ENCODE results near the gene WARS2. TPM values are rescaled to one million over a fixed set of nuclear protein-coding genes. Genes with fewer than 3 reads are reported as not detected.
A peak's percentile ranks its signal among the peaks of the same experiment; 100 is the strongest.
"Not testable (repeated sequence)": the region's sequence is repeated elsewhere in the genome, so short reads cannot be mapped to it uniquely, and the experiment has no call there.

WARS2 gene
- total RNA-seq, 4 donors from 2014 or later = 13.3 to 28.1 (median 16.2) TPM

DNA sequence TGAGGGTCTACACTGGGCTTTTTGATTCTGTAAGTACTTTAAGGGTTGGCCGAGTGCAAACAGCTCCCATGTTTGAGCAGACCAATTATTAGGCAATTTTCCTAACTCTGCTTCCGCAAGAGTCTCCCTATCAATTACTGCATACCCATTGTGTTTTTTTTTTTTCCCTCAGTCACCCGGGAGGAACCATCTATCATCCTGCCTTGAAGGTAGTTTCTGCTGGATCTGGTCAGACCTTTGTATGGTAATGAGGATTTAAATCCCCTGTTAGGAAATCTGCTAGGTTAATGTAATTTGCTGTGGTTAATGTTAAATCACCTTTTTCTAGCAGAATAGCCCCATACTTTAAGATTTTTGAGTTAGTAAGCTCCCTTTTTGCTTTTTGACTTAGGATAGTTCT, 40.8 kb upstream of the WARS2 start:
- Histone ChIP-seq H3K4me3 (no peak overlapping the region), H3K27ac (no peak overlapping the region), H3K9me3 (no peaks in the 10 kb centered on the region), H3K27me3 (no peaks in the 10 kb centered on the region), H3K36me3 (peaks cover 15% of the 10 kb centered on the region), H3K4me1 (no peaks in the 10 kb centered on the region)
- no peak for TF ChIP-seq POLR2AphosphoS5 (IDR thresholded peaks at IDR 0.05)
- no peak for TF ChIP-seq POLR2A (IDR thresholded peaks at IDR 0.05)
- TF ChIP-seq, protein P1, sequence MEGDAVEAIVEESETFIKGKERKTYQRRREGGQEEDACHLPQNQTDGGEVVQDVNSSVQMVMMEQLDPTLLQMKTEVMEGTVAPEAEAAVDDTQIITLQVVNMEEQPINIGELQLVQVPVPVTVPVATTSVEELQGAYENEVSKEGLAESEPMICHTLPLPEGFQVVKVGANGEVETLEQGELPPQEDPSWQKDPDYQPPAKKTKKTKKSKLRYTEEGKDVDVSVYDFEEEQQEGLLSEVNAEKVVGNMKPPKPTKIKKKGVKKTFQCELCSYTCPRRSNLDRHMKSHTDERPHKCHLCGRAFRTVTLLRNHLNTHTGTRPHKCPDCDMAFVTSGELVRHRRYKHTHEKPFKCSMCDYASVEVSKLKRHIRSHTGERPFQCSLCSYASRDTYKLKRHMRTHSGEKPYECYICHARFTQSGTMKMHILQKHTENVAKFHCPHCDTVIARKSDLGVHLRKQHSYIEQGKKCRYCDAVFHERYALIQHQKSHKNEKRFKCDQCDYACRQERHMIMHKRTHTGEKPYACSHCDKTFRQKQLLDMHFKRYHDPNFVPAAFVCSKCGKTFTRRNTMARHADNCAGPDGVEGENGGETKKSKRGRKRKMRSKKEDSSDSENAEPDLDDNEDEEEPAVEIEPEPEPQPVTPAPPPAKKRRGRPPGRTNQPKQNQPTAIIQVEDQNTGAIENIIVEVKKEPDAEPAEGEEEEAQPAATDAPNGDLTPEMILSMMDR (IDR thresholded peaks at IDR 0.05) = no peak
- TF ChIP-seq EP300 (IDR thresholded peaks at IDR 0.05) = no peak
- no peak for DNase-seq (ENCODE audit: low spot score in 2 of 2)
- 93% methylated on average over 3 of the region's 3 CpGs for WGBS

DNA sequence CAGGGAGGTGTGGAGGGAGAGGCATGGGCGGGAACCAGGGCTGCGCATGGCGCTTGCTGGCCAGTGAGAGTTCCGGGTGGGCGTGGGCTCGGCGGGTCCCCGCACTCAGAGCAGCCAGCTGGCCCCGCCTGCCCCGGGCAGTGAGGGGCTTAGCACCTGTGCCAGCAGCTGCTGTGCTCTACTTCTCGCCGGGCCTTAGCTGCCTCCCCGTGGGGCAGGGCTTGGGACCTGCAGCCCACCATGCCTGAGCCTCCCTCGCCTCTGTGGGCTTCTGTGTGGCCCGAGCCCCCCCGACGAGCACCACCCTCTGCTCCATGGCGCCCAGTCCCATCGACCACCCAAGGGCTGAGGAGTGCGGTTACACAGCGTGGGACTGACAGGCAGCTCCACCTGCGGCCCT, 38.6 kb upstream of the WARS2 start:
- peaks cover 15% of the 10 kb centered on the region for H3K36me3 ChIP-seq
- H3K27ac ChIP-seq = no peak overlapping the region
- H3K4me3 ChIP-seq = no peak overlapping the region
- no peak for TF ChIP-seq POLR2AphosphoS5 (IDR thresholded peaks at IDR 0.05)
- no peak for TF ChIP-seq EP300 (IDR thresholded peaks at IDR 0.05)
- TF ChIP-seq POLR2A (IDR thresholded peaks at IDR 0.05) = no peak
- TF ChIP-seq, protein P1 (IDR thresholded peaks at IDR 0.05) = no peak
- H3K27me3 ChIP-seq = no peaks in the 10 kb centered on the region
- 98% methylated on average over 11 of the region's 22 CpGs for WGBS
- H3K4me1 ChIP-seq = no peaks in the 10 kb centered on the region
- no peaks in the 10 kb centered on the region for H3K9me3 ChIP-seq
- no peak for DNase-seq (ENCODE audit: low spot score in 2 of 2)

DNA sequence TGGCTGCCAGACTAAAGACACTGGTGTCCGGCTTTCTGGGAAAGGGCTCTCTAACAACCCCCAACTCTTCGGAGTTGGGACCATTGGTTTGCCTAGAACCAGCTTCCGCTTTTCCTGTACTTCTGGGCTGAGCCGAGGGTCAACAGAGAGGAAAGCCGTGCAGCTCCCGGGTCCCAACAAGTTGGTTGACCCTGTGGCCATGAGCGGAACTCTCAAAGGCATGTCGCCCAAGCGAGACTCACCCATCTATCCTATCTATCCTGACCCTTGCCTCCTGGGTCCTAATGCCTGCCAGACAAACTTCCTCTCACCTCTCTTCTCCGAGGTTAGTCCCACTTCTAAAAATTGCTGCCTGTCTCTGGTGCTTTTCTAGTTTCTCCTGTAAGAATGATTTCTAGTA, 32.5 kb upstream of the WARS2 start:
- H3K4me1 ChIP-seq; H3K9me3 ChIP-seq; H3K4me3 ChIP-seq; H3K27ac ChIP-seq; DNase-seq (ENCODE audit: low spot score in 2 of 2); H3K27me3 ChIP-seq: not testable (repeated sequence)
- 100% methylated on average over 10 of the region's 10 CpGs for WGBS
- H3K36me3 ChIP-seq = peaks cover 16% of the 10 kb centered on the region

DNA sequence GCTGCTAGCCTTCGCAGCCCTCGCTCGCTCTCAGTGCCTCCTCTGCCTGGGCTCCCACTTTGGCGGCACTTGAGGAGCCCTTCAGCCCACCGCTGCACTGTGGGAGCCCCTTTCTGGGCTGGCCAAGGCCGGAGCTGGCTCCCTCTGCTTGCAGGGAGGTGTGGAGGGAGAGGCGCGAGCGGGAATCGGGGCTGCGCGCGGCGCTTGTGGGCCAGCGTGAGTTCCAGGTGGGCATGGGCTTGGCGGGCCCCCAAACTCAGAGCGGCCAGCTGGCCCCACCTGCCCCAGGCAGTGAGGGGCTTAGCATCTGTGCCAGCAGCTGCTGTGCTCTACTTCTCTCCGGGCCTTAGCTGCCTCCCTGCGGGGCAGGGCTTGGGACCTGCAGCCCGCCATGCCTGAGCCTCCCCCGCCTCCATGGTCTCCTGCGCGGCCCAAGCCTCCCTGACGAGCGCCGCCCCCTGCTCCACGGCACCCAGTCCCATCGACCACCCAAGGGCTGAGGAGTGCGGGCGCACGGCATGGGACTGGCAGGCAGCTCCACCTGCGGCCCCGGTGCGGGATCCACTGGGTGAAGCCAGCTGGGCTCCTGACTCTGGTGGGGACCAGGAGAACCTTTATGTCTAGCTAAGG, 31.0 kb upstream of the WARS2 start:
- 96% methylated on average over 9 of the region's 34 CpGs for WGBS
- peaks cover 16% of the 10 kb centered on the region for H3K36me3 ChIP-seq
- not testable (repeated sequence) for H3K9me3 ChIP-seq; DNase-seq (ENCODE audit: low spot score in 2 of 2); H3K27ac ChIP-seq; H3K27me3 ChIP-seq; H3K4me1 ChIP-seq; H3K4me3 ChIP-seq

DNA sequence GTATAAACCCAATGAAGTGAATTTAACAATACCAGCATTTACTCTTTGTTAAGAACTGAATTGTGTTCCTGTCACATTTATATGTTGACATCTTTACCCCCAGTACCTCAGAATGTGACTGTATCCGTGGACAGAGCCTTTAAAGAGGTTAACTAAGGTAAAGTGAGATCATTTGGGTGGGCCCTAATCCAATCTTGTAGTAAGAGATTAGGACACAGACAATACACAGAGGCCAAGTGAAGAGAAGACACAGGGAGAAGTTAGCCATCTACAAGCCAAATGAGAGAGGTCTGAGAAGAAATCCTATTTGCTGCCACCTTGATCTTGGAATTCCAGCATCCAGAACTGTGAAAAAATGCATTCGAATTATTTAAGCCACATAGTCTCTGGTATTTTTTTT, 22.9 kb upstream of the WARS2 start:
- 81% methylated on average over 2 of the region's 2 CpGs for WGBS
- H3K9me3 ChIP-seq = no peaks in the 10 kb centered on the region

DNA sequence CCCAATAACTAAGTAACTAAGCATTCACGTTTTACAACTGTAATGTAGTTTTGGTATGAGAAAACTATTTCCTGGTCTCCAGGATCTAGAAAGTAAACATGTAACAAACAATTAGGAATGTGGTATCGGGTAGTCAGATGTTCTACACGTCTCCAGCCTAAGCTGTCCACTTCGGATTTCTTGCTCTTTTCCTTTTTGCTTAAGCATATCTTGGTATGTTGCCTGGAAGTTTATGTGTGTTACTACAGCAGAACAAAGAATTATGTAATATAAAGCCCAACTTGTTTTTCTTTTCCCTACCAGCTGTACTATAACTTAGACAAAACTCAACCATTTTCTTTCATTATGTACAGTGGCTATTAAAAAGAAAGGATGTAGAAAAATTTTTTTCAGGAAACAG, 20.4 kb upstream of the WARS2 start:
- TF ChIP-seq, protein P1 (IDR thresholded peaks at IDR 0.05) = no peak
- no peak for DNase-seq (ENCODE audit: low spot score in 2 of 2)
- no peaks in the 10 kb centered on the region for H3K9me3 ChIP-seq
- H3K4me3 ChIP-seq = no peak overlapping the region
- H3K27ac ChIP-seq = peak overlapping the region; percentile 49
- H3K4me1 ChIP-seq = no peaks in the 10 kb centered on the region
- H3K36me3 ChIP-seq = peaks cover 32% of the 10 kb centered on the region
- H3K27me3 ChIP-seq = no peaks in the 10 kb centered on the region
- WGBS = 46% methylated on average over 4 of the region's 4 CpGs

More for the DNA sequence above, 22.9 kb upstream of the WARS2 start:
- no peak for TF ChIP-seq POLR2AphosphoS5 (IDR thresholded peaks at IDR 0.05)
- TF ChIP-seq, protein P1 (IDR thresholded peaks at IDR 0.05) = no peak
- TF ChIP-seq EP300 (IDR thresholded peaks at IDR 0.05) = no peak
- TF ChIP-seq POLR2A (IDR thresholded peaks at IDR 0.05) = no peak
- Histone ChIP-seq H3K4me1 (no peaks in the 10 kb centered on the region), H3K27me3 (no peaks in the 10 kb centered on the region), H3K36me3 (peaks cover 16% of the 10 kb centered on the region), H3K4me3 (no peak overlapping the region), H3K27ac (no peak overlapping the region)
- DNase-seq (ENCODE audit: low spot score in 2 of 2) = no peak

Data from suprapubic skin (tissue), 4 donors.